RWPE2 (cell line): ENCODE measurements around the gene MAPK8IP3.

ENCODE experiments used
- ATAC-seq: fragments of 200-7000 bp; cut with Tn5 transposase; 3 replicates; pipeline ENCODE4 v1.9.1; 2021; ENCODE audit warnings: low read depth
- DNase-seq: peaks from one replicate; pipeline ENCODE4 v3.0.0-alpha.2; 2020; ENCODE audit warnings: low spot score
- H3K27ac ChIP-seq: fragments of 450-650 bp; 2 replicates; pipeline ENCODE4 v1.5.1; 2017; ENCODE audit warnings: mild to moderate bottlenecking; ENCODE audit not compliant: poor library complexity, severe bottlenecking
- H3K27me3 ChIP-seq: fragments of 250-450 bp; sonication (Bioruptor Pico); 2 replicates; pipeline ENCODE4 v1.5.1; 2021; ENCODE audit warnings: mild to moderate bottlenecking, moderate library complexity; ENCODE audit not compliant: insufficient read depth, poor library complexity, severe bottlenecking
- H3K36me3 ChIP-seq: fragments of 250-450 bp; sonication (Bioruptor Pico); 2 replicates; pipeline ENCODE4 v1.5.1; 2020; ENCODE audit warnings: low read depth, mild to moderate bottlenecking, moderate library complexity
- H3K4me1 ChIP-seq: fragments of 250-450 bp; sonication (Bioruptor Pico); 2 replicates; pipeline ENCODE4 v1.5.1; 2021; ENCODE audit warnings: mild to moderate bottlenecking, moderate library complexity; ENCODE audit not compliant: insufficient read depth, poor library complexity, severe bottlenecking
- H3K4me3 ChIP-seq: fragments of 250-450 bp; sonication (Bioruptor Pico); 2 replicates; pipeline ENCODE4 v1.5.1; 2021; ENCODE audit warnings: mild to moderate bottlenecking, moderate library complexity; ENCODE audit not compliant: severe bottlenecking
- H3K9me3 ChIP-seq: fragments of 250-450 bp; sonication (Bioruptor Pico); 2 replicates; pipeline ENCODE4 v1.5.1; 2021; ENCODE audit warnings: mild to moderate bottlenecking, moderate library complexity; ENCODE audit not compliant: severe bottlenecking
- TF ChIP-seq, protein P1 (sequence below): fragments of 450-650 bp; IDR thresholded peaks from one replicate; pipeline ENCODE4 v1.5.1; 2017; ENCODE audit warnings: mild to moderate bottlenecking, moderate library complexity; ENCODE audit not compliant: poor library complexity, severe bottlenecking

MAPK8IP3 gene

DNA sequence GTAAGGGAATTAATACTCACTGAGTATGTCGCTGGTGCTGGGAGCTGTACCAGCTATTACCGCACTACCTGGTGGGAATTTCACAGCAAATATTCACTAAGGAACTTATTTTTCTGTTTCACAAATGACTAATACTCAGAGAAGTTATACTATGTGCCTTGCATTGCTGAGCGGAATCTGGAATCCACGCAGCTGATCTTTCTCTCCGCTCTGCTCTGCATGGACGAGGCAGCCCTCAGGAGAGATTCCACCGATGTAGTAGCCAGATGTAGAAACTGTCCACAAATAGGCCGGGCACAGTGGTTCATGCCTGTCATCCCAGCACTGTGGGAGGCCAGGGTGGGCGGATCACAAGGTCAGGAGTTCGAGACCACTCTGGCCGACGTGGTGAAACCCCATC is 48.2 kb downstream of the MAPK8IP3 start:
- Histone ChIP-seq H3K36me3 (peaks cover 41% of the 10 kb centered on the region), H3K9me3 (no peaks in the 10 kb centered on the region), H3K4me3 (no peak overlapping the region), H3K4me1 (peaks cover 10% of the 10 kb centered on the region), H3K27me3 (no peaks in the 10 kb centered on the region), H3K27ac (no peak overlapping the region)
- TF ChIP-seq, protein P1, sequence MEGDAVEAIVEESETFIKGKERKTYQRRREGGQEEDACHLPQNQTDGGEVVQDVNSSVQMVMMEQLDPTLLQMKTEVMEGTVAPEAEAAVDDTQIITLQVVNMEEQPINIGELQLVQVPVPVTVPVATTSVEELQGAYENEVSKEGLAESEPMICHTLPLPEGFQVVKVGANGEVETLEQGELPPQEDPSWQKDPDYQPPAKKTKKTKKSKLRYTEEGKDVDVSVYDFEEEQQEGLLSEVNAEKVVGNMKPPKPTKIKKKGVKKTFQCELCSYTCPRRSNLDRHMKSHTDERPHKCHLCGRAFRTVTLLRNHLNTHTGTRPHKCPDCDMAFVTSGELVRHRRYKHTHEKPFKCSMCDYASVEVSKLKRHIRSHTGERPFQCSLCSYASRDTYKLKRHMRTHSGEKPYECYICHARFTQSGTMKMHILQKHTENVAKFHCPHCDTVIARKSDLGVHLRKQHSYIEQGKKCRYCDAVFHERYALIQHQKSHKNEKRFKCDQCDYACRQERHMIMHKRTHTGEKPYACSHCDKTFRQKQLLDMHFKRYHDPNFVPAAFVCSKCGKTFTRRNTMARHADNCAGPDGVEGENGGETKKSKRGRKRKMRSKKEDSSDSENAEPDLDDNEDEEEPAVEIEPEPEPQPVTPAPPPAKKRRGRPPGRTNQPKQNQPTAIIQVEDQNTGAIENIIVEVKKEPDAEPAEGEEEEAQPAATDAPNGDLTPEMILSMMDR: no peak
- ATAC-seq (no peak), DNase-seq (no peak)

DNA sequence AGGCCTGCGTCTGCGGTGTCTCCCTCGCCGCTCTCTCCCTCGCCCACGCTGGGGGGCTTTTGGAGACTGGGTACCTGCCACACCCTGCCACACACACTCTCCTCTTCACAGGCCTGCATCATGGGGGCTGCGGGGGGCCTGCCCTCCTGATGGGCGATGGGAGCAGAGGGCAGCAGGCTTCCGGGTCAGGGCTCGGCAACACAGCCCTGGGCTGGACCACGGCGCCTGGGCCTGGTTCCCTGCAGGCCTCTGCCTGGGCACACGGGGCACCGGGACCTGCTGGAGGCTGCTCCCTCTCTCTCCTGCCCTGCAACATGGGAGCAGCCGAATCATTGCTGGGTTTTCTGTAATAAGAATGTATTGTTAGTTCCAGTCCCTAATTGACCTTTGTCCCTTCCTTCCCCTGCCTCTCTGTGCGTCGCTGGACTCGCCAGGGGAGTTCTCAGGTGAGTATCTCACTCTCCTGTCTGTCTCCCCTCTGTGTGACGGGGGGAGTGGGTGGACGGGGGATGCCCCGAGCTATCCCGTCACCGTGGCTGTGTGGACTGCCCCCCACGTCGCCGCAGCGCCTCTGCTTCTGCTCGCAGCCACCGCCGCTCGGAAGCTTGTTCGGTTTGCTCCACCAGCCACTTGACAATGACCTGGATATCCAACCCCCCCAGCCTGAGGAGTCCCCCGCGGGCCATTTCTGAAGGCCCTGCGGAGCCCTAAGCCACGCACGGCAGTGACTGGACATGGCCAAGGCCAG is 51.9 kb downstream of the MAPK8IP3 start:
- no peak overlapping the region for H3K4me3 ChIP-seq
- no peaks in the 10 kb centered on the region for H3K27me3 ChIP-seq
- H3K4me1 ChIP-seq: peaks cover 10% of the 10 kb centered on the region
- H3K36me3 ChIP-seq: peaks cover 22% of the 10 kb centered on the region
- no peaks in the 10 kb centered on the region for H3K9me3 ChIP-seq
- DNase-seq: no peak
- H3K27ac ChIP-seq: no peak overlapping the region
- no peak for ATAC-seq
- TF ChIP-seq, protein P1: no peak

DNA sequence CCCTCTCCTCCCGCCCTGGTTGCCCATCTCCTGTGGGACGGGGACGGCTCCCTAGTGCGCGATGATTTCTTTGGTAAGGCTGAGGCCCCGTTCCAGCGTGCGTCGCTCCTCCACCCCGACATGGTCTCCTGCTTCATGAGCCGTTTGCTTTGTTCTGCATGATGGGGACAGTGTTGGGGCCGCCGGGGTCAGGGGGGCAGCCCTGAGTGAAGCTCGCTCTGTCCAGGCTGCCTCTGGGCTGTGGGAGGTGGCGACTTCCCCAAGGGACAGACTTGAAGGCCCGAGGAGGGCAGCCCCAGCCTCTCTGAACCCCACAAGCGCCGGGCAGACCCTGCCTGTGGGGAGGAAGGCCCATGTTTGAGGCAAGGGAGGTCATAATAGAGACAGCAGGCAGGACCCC is 52.9 kb downstream of the MAPK8IP3 start:
- ATAC-seq: no peak
- Histone ChIP-seq H3K9me3 (no peaks in the 10 kb centered on the region), H3K4me1 (peaks cover 10% of the 10 kb centered on the region), H3K27me3 (no peaks in the 10 kb centered on the region), H3K4me3 (no peak overlapping the region), H3K27ac (no peak overlapping the region), H3K36me3 (peaks cover 19% of the 10 kb centered on the region)
- TF ChIP-seq, protein P1: no peak
- DNase-seq: no peak

DNA sequence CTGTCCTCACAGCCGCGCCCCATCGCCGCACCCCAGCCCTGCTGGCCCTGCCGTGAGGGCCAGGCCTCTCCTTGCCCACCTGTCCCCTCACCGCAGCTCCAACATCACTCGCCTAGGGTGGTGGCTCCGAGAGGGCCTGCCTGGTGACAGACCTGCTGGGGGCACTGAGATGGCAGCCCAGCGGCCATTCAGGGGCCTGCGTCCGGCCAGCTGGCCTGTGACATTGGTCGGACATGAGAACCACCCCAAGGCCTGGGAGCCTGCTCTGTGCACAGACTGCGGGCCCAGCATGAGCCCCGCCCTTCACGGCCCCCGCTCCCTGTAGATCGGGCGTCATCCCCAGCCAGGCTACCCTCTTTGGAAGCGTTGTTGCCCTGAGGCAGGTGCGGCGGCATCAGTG is 53.5 kb downstream of the MAPK8IP3 start:
- Histone ChIP-seq H3K36me3 (peaks cover 19% of the 10 kb centered on the region), H3K9me3 (no peaks in the 10 kb centered on the region), H3K27ac (no peak overlapping the region), H3K4me1 (peaks cover 6% of the 10 kb centered on the region), H3K4me3 (no peak overlapping the region), H3K27me3 (no peaks in the 10 kb centered on the region)
- DNase-seq (no peak), ATAC-seq (no peak)
- TF ChIP-seq, protein P1: no peak

DNA sequence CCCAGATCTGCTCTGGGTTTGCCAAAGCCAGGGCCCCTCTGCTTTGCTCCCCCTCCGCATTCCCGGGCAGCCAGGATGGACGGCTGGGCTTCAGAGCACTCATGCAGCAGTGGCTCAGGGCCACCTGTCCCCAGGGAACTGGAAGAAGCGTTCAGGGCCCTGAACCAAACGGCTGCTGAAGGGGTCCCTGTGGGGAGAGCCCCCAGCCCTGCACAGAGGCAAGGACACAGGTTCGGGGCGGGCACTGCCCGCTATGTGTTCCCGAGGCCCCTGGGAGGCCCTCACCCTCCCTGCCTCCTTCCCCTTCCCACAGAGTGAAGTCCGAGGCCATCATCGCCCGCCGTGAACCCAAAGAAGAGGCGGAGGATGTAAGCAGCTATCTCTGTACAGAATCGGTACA is 54.9 kb downstream of the MAPK8IP3 start:
- peaks cover 22% of the 10 kb centered on the region; the same call in 1 of the 2 replicates for H3K36me3 ChIP-seq
- no peaks in the 10 kb centered on the region for H3K9me3 ChIP-seq
- no peak overlapping the region for H3K4me3 ChIP-seq
- TF ChIP-seq, protein P1: no peak
- no peaks in the 10 kb centered on the region for H3K4me1 ChIP-seq
- ATAC-seq (no peak), DNase-seq (no peak)
- H3K27me3 ChIP-seq: no peaks in the 10 kb centered on the region
- no peak overlapping the region for H3K27ac ChIP-seq
